Left renal cortex interstitium (tissue), 4 donors: Measurements from ENCODE around the gene CBX3. TPM values are rescaled to one million over a fixed set of nuclear protein-coding genes. Genes with fewer than 3 reads are reported as not detected.

Experiments
- polyA plus RNA-seq, 4 donors: library from polyadenylated mRNA; unstranded; fragments of 120-200 nt; gene quantifications; one replicate each; pipeline ENCODE4 v1.2.1, GENCODE V29; 2013; ENCODE audit not compliant: insufficient read length in 4 of 4

Gene CBX3
- polyA plus RNA-seq, 4 donors, result 300 to 352 (median 326) TPM

Other genes with a start within 250 kb of the CBX3 start
- gene NFE2L3, start 49.5 kb upstream of the CBX3 start, polyA plus RNA-seq, result 10 to 100 TPM; 24.2 to 43.9 (median 36.5) TPM
- 1,000 to 10,000 TPM; 1,177 to 1,886 (median 1,534) TPM for gene HNRNPA2B1, start 999 bp upstream of the CBX3 start, polyA plus RNA-seq
- gene SNX10, start 90.1 kb downstream of the CBX3 start, polyA plus RNA-seq, result 10 to 100 TPM; 18.5 to 23.5 (median 19.4) TPM